Measurements from ENCODE around the gene SMIM35.
"Not testable (repeated sequence)": the region's sequence is repeated elsewhere in the genome, so short reads cannot be mapped to it uniquely, and the experiment has no call there.

DNA sequence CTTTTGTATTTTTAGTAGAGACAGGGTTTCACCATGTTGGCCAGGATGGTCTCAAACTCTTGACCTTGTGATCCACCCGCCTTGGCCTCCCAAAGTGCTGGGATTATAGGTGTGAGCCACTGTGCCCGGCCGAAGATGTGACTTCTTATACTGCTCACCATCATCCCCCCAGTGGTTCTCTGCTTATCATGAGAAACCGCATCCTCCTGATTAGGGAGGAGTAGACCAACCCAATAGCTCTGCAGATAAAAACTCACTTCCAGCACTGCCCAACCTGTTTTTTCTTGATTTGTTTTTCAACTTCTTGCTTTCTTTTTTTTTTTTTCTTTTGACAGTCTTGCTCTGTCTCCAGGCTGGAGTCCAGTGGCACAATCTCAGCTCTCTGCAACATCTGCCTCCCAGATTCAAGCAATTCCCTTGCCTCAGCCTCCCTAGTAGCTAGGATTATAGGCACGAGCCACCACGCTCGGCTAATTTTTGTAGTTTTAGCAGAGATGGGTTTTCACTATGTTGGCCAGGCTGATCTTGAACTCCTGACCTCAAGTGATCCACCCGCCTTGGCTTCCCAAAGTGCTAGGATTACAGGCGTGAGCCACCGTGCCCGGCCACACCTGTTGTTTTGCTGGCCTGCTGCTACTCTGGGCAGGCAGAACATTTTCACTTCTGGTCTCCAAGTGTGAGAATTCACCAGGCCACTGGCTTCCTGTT, 79.0 kb downstream of the SMIM35 start:
- TF ChIP-seq, protein P1, sequence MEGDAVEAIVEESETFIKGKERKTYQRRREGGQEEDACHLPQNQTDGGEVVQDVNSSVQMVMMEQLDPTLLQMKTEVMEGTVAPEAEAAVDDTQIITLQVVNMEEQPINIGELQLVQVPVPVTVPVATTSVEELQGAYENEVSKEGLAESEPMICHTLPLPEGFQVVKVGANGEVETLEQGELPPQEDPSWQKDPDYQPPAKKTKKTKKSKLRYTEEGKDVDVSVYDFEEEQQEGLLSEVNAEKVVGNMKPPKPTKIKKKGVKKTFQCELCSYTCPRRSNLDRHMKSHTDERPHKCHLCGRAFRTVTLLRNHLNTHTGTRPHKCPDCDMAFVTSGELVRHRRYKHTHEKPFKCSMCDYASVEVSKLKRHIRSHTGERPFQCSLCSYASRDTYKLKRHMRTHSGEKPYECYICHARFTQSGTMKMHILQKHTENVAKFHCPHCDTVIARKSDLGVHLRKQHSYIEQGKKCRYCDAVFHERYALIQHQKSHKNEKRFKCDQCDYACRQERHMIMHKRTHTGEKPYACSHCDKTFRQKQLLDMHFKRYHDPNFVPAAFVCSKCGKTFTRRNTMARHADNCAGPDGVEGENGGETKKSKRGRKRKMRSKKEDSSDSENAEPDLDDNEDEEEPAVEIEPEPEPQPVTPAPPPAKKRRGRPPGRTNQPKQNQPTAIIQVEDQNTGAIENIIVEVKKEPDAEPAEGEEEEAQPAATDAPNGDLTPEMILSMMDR (IDR thresholded peaks at IDR 0.05; ENCODE audit: insufficient read depth, low read length): not testable (repeated sequence)
- not testable (repeated sequence) for TF ChIP-seq POLR2AphosphoS5 (IDR thresholded peaks at IDR 0.05; ENCODE audit: low read depth)
- TF ChIP-seq, protein P2, sequence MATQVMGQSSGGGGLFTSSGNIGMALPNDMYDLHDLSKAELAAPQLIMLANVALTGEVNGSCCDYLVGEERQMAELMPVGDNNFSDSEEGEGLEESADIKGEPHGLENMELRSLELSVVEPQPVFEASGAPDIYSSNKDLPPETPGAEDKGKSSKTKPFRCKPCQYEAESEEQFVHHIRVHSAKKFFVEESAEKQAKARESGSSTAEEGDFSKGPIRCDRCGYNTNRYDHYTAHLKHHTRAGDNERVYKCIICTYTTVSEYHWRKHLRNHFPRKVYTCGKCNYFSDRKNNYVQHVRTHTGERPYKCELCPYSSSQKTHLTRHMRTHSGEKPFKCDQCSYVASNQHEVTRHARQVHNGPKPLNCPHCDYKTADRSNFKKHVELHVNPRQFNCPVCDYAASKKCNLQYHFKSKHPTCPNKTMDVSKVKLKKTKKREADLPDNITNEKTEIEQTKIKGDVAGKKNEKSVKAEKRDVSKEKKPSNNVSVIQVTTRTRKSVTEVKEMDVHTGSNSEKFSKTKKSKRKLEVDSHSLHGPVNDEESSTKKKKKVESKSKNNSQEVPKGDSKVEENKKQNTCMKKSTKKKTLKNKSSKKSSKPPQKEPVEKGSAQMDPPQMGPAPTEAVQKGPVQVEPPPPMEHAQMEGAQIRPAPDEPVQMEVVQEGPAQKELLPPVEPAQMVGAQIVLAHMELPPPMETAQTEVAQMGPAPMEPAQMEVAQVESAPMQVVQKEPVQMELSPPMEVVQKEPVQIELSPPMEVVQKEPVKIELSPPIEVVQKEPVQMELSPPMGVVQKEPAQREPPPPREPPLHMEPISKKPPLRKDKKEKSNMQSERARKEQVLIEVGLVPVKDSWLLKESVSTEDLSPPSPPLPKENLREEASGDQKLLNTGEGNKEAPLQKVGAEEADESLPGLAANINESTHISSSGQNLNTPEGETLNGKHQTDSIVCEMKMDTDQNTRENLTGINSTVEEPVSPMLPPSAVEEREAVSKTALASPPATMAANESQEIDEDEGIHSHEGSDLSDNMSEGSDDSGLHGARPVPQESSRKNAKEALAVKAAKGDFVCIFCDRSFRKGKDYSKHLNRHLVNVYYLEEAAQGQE (IDR thresholded peaks at IDR 0.05; ENCODE audit: insufficient replicate concordance, low read depth): not testable (repeated sequence)
- peak; percentile 81; the same call in 1 of the 2 replicates for TF ChIP-seq SPI1 (IDR thresholded peaks at IDR 0.05; ENCODE audit: borderline replicate concordance, low read depth)

Measured in HL-60 (cell line).